K562 (cell line): ENCODE measurements around the gene DEFB127. TPM values are rescaled to one million over a fixed set of nuclear protein-coding genes. Genes with fewer than 3 reads are reported as not detected.

Experiments used
- ATAC-seq: fragments of 200-7000 bp; cut with Tn5 transposase; 3 replicates; pipeline ENCODE4 v1.9.1; 2020; ENCODE audit warnings: moderate library complexity
- Bru-seq: library from RNA; stranded (reverse); fragments of 400-500 nt; gene quantifications from one replicate; lab custom pipeline; 2021; lab: Mats Ljungman, UMichigan
- BruChase-seq, 2 experiments: library from RNA; stranded (reverse); fragments of 400-500 nt; gene quantifications; one replicate each; lab custom pipeline; 2021; lab: Mats Ljungman, UMichigan
- BruUV-seq: library from RNA; stranded (reverse); fragments of 400-500 nt; replicated peaks from 2 replicates; lab custom pipeline; 2021; lab: Mats Ljungman, UMichigan
- CTCF ChIA-PET: fragments of 300-600 bp; formaldehyde crosslinking; extraction: SDS; loops from one replicate; lab custom pipeline; 2021; ENCODE audit warnings: low intra/inter-chr PET ratio; lab: Yijun Ruan, JAX
- POLR2A ChIA-PET: fragments of 300-600, 350-650 bp; sonication (Branson Sonifier 250); formaldehyde crosslinking; extraction: SDS; loops from one replicate; lab custom pipeline; 2021; ENCODE audit warnings: antibody characterized with exemption, inconsistent platforms; lab: Yijun Ruan, JAX
- DNase-seq, 4 experiments: peaks; one replicate each; pipeline versions ENCODE4 v3.0.0 to v3.0.0-alpha.2; 2011 to 2018; ENCODE audit warnings: low spot score in 3 of 4, mixed read lengths in 3 of 4; ENCODE audit errors: extremely low read depth in 1 of 4
- FAIRE-seq: peaks from 2 replicates; lab custom pipeline; 2011; peaks lifted over from hg19 to GRCh38; lab: Jason Lieb, UNC
- H2AFZ ChIP-seq: 2 replicates; pipeline ENCODE4 v1.6.0; 2011; ENCODE audit warnings: low read depth, low read length, control low read depth, inconsistent platforms
- H3K27ac ChIP-seq: fragments of 200-600 bp; 3 replicates; pipeline ENCODE4 v1.8.0; 2011; ENCODE audit warnings: low read depth, mild to moderate bottlenecking, control low read depth, inconsistent platforms, low read length, moderate library complexity, mixed read lengths; ENCODE audit errors: extremely low read depth
- H3K27me3 ChIP-seq, 2 experiments: fragments of 300-600 bp in 1 of 2; 2 replicates in 1 of 2; 3 replicates in 1 of 2; pipeline versions ENCODE4 v1.6.0 to v1.8.0; 2011; ENCODE audit warnings: inconsistent platforms in 2 of 2, low read length in 2 of 2, mild to moderate bottlenecking in 1 of 2, mixed read lengths in 1 of 2, moderate library complexity in 1 of 2; ENCODE audit not compliant: control insufficient read depth in 2 of 2, insufficient read depth in 2 of 2
- H3K36me3 ChIP-seq: fragments of 300-600 bp; 3 replicates; pipeline ENCODE4 v1.8.0; 2011; ENCODE audit warnings: mild to moderate bottlenecking, low read length, inconsistent platforms; ENCODE audit not compliant: control insufficient read depth, insufficient read depth
- H3K4me1 ChIP-seq, 2 experiments: fragments of 200-600 bp in 1 of 2; replicated peaks in 1 of 2; 2 replicates in 1 of 2; 3 replicates in 1 of 2; pipeline versions ENCODE4 v1.5.1 to v1.8.0; 2011; ENCODE audit warnings: inconsistent platforms in 2 of 2, low read length in 2 of 2, mild to moderate bottlenecking in 1 of 2, mixed read lengths in 1 of 2, moderate library complexity in 1 of 2; ENCODE audit not compliant: control insufficient read depth in 2 of 2, insufficient read depth in 2 of 2
- H3K4me2 ChIP-seq: 2 replicates; pipeline ENCODE4 v1.6.1; 2011; ENCODE audit warnings: low read length, control low read depth, inconsistent platforms, mixed read lengths; ENCODE audit not compliant: insufficient read depth
- H3K4me3 ChIP-seq: fragments of 200-600 bp; sonication (generic), shearing (Covaris generic); 2 replicates; pipeline ENCODE4 v1.5.1; 2016; ENCODE audit warnings: control low read depth, inconsistent platforms
- H3K79me2 ChIP-seq: fragments of 200-600 bp; 3 replicates; pipeline ENCODE4 v1.8.0; 2011; ENCODE audit warnings: low read length, inconsistent platforms; ENCODE audit not compliant: control insufficient read depth, insufficient read depth
- H3K9ac ChIP-seq, 2 experiments: 2 replicates each; pipeline versions ENCODE4 v1.6.0 to v1.6.1; 2011; ENCODE audit warnings: low read depth in 2 of 2, low read length in 2 of 2, control low read depth in 1 of 2, inconsistent platforms in 1 of 2, mild to moderate bottlenecking in 1 of 2, mixed read lengths in 1 of 2; ENCODE audit not compliant: insufficient read depth in 1 of 2
- H3K9me1 ChIP-seq: one replicate; pipeline ENCODE4 v1.6.0; 2011; ENCODE audit warnings: inconsistent platforms, mild to moderate bottlenecking, low read length, moderate library complexity; ENCODE audit not compliant: control insufficient read depth, insufficient read depth
- H3K9me3 ChIP-seq: replicated peaks from 2 replicates; pipeline ENCODE4 v1.5.1; 2011; ENCODE audit warnings: low read depth, low read length, inconsistent platforms; ENCODE audit not compliant: control insufficient read depth, insufficient read depth
- H4K20me1 ChIP-seq: replicated peaks from 2 replicates; pipeline ENCODE4 v1.6.1; 2011; ENCODE audit warnings: low read length, inconsistent platforms, mixed read lengths; ENCODE audit not compliant: control insufficient read depth, insufficient read depth
- BDP1 ChIP-seq: IDR thresholded peaks from 3 replicates; pipeline ENCODE4 v1.6.1; 2011; ENCODE audit not compliant: insufficient read length, insufficient read depth
- ELK1 ChIP-seq: sonication (generic); formaldehyde crosslinking; IDR thresholded peaks from 2 replicates; pipeline ENCODE4 v1.8.1; 2022; ENCODE audit warnings: missing genetic modification reagents
- KDM2B ChIP-seq: fragments of 250-450 bp; sonication (Bioruptor Pico); IDR thresholded peaks from 2 replicates; pipeline ENCODE4 v1.8.0; 2021; ENCODE audit warnings: mild to moderate bottlenecking, moderate library complexity
- LEF1 ChIP-seq: fragments of 450-650 bp; IDR thresholded peaks from 2 replicates; pipeline ENCODE4 v1.6.1; 2016; ENCODE audit warnings: mild to moderate bottlenecking
- MEF2D ChIP-seq: conservative IDR thresholded peaks from 2 replicates; pipeline ENCODE4 v1.6.1; 2016; ENCODE audit warnings: low read depth, missing genetic modification characterization, missing compliant biosample characterization
- SREBF1 ChIP-seq: fragments of 150-350 bp; IDR thresholded peaks from 2 replicates; pipeline ENCODE4 v1.6.1; 2014; ENCODE audit warnings: antibody characterized with exemption, low read depth, low read length, borderline replicate concordance
- THRA ChIP-seq: fragments of 450-650 bp; IDR thresholded peaks from 2 replicates; pipeline ENCODE4 v1.6.1; 2017; ENCODE audit warnings: mild to moderate bottlenecking, moderate library complexity
- ZNF217 ChIP-seq: sonication (generic); formaldehyde crosslinking; IDR thresholded peaks from 2 replicates; pipeline ENCODE4 v1.8.0; 2022; ENCODE audit warnings: mild to moderate bottlenecking, missing genetic modification reagents
- ZNF609 ChIP-seq: sonication (generic); formaldehyde crosslinking; IDR thresholded peaks from 2 replicates; pipeline ENCODE4 v1.8.1; 2023; ENCODE audit warnings: missing genetic modification reagents, mild to moderate bottlenecking, borderline replicate concordance
- ZNF830 ChIP-seq: fragments of 250-450 bp; sonication (Bioruptor Pico); IDR thresholded peaks from 2 replicates; pipeline ENCODE4 v1.5.0; 2021; ENCODE audit warnings: mild to moderate bottlenecking
- WGBS: fragments of 100-300 bp; shearing (Covaris generic); methylation state at CpG from one replicate; pipeline ENCODE4 v1.1.6; 2016; ENCODE audit warnings: low coverage, mixed read lengths; ENCODE audit not compliant: insufficient coverage; ENCODE audit errors: missing lambda C conversion rate; 5-methylcytosine and 5-hydroxymethylcytosine counted together
- in situ Hi-C: fragments of 300-500 bp; cut with MboI; formaldehyde crosslinking; loops from 4 replicates; pipeline ENCODE4 v1.15.0; 2018; ENCODE audit warnings: inconsistent platforms, mixed read lengths
- intact Hi-C: fragments of 100-400 bp; cut with micrococcal nuclease; formaldehyde crosslinking; loops from 2 replicates; pipeline ENCODE4 v1.14.2; 2022
- long read RNA-seq, 3 experiments: library from polyadenylated mRNA in 2 of 3; library from RNA in 1 of 3; unstranded in 2 of 3; stranded (forward) in 1 of 3; transcript quantifications; one replicate each; pipeline ENCODE4 v2.0.0, GENCODE V29; 2019 to 2022
- polyA minus RNA-seq, 3 experiments: library from RNA; depleted of rRNA, polyadenylated mRNA; stranded (reverse); fragments of >200 nt; gene quantifications; 2 replicates each; pipeline ENCODE4 v1.2.3, GENCODE V29; 2011
- polyA plus RNA-seq, 8 experiments: library from polyadenylated mRNA; depleted of rRNA in 4 of 8; stranded (reverse) in 5 of 8; unstranded in 3 of 8; fragments of >200 nt; fragmentation: Nextera tagmentation in 2 of 8; fragmentation: Illumina TruSeq in 1 of 8; extraction: Ambion mirVana in 2 of 8; extraction: Trizol in 1 of 8; gene quantifications; 2 replicates each; pipeline versions ENCODE4 v1.2.1 to v1.2.3, GENCODE V29; 2011 to 2014; ENCODE audit warnings: inconsistent platforms in 1 of 8, missing spikeins in 1 of 8
- total RNA-seq, 7 experiments: library from RNA; depleted of rRNA in 6 of 7; stranded (reverse); fragments of >200 nt in 6 of 7; fragmentation: Illumina TruSeq in 2 of 7; extraction: Trizol in 2 of 7; gene quantifications; 2 replicates each; pipeline versions ENCODE4 v1.2.1 to v1.2.3, GENCODE V29; 2011 to 2021; ENCODE audit warnings: low replicate concordance in 1 of 7

Gene DEFB127
- not detected in 2 replicates for total RNA-seq (2011; cell fraction: chromatin; rRNA removed; ENCODE audit: low replicate concordance)
- not detected in 2 replicates for total RNA-seq (2011; cell fraction: nucleolus; rRNA removed)
- total RNA-seq (2011; cell fraction: nucleoplasm; rRNA removed) = not detected in 2 replicates
- total RNA-seq (2014; rRNA removed) (not detected in 2 replicates), total RNA-seq (2014; rRNA removed; fragmentation: Illumina TruSeq; extraction: Trizol) (not detected in 2 replicates), total RNA-seq (2015; rRNA removed; fragmentation: Illumina TruSeq; extraction: Trizol) (not detected in 2 replicates), total RNA-seq (2021) (not detected in 2 replicates), polyA plus RNA-seq (2011; rRNA removed) (not detected in 2 replicates), polyA plus RNA-seq (2014; fragmentation: Illumina TruSeq; extraction: Trizol) (not detected in 2 replicates), polyA plus RNA-seq (2014; fragmentation: Nextera tagmentation; extraction: Ambion mirVana) (not detected), polyA plus RNA-seq (2014; rRNA removed) (not detected in 2 replicates), polyA minus RNA-seq (2011; rRNA and poly(A)+ RNA removed) (not detected in 2 replicates), Bru-seq, nascent RNA (not detected), BruChase-seq, experiment 1, labeled RNA remaining after a 2-hour chase (not detected), BruChase-seq, experiment 2, labeled RNA remaining after a 6-hour chase (not detected)
- not detected in 2 replicates for polyA plus RNA-seq (2011; cell fraction: cytosol; rRNA removed)
- polyA plus RNA-seq (2011; cell fraction: nucleus; rRNA removed) = not detected in 2 replicates
- polyA plus RNA-seq (2012) = not detected in 2 replicates
- polyA minus RNA-seq (2011; cell fraction: cytosol; rRNA and poly(A)+ RNA removed) = not detected in 2 replicates
- polyA minus RNA-seq (2011; cell fraction: nucleus; rRNA and poly(A)+ RNA removed) = not detected in 2 replicates
- long read RNA-seq, experiment 1 = 0 reads
- long read RNA-seq, experiment 2 = 0 reads
- long read RNA-seq, experiment 3 = 0 reads

- Histone ChIP-seq H3K9me3 (no peaks in the 10 kb centered on the region), H3K27ac (no peak within 1 kb of the TSS), H3K36me3 (no peaks in the 10 kb centered on the region), H3K4me2 (no peak within 1 kb of the TSS), H3K9me1 (no peaks in the 10 kb centered on the region), H3K4me1 (no peaks in the 10 kb centered on the region), H3K79me2 (no peaks in the 10 kb centered on the region), H4K20me1 (no peaks in the 10 kb centered on the region), H3K4me3 (no peak within 1 kb of the TSS), H3K9ac (no peak within 1 kb of the TSS), H3K27me3 (no peaks in the 10 kb centered on the region), H2AFZ (no peak within 1 kb of the TSS)
- ChIA-PET POLR2A (no interaction called here), CTCF (no interaction called here)
- BruUV-seq = no TSS peak
- DNase-seq (no peak), FAIRE-seq (no peak), ATAC-seq (no peak)
- 9% methylated on average over 5 of the region's 5 CpGs for WGBS
- TF ChIP-seq ZNF217 (CRISPR knock-in tag) = no peak
- TF ChIP-seq ELK1 (CRISPR knock-in tag) = no peak
- TF ChIP-seq MEF2D = no peak
- no peak for TF ChIP-seq SREBF1
- TF ChIP-seq KDM2B (CRISPR knock-in tag) = no peak
- TF ChIP-seq BDP1 = no peak
- no peak for TF ChIP-seq ZNF830 (CRISPR knock-in tag)
- TF ChIP-seq ZNF609 = no peak
- TF ChIP-seq THRA = no peak
- no peak for TF ChIP-seq LEF1
- in situ Hi-C loops = no loop called here
- intact Hi-C loops = no loop called here
Observed at GRCh38 chr20:157154-157553, at the start of gene DEFB127. DEFB127 (plus strand) TSS chr20:157454; CDS start chr20:157545, 91 bp downstream.
